GM19351 (cell line): Measurements from ENCODE around the gene ENTHD1.

Source experiments
- ATAC-seq: cut with Tn5 transposase; IDR thresholded peaks from one replicate; pipeline ENCODE4 v1.9.1; 2021; ENCODE audit warnings: mild to moderate bottlenecking, moderate library complexity; ENCODE audit not compliant: unreplicated experiment

Gene ENTHD1

GRCh38 chr22:39893526-39893925, at the start of gene ENTHD1:
TSS of gene ENTHD1 (minus strand) at chr22:39893760. CDS start at chr22:39887748, 6,012 bp downstream.
- ATAC-seq, result no peak

GRCh38 chr22:39943337-39943736, 49.8 kb upstream of the ENTHD1 start:
- no peak for ATAC-seq

GRCh38 chr22:39942439-39943230, 49.1 kb upstream of the ENTHD1 start:
- ATAC-seq, result no peak

GRCh38 chr22:39941601-39942000, 48.0 kb upstream of the ENTHD1 start:
- no peak for ATAC-seq

- ATAC-seq, result no peak
Measured at GRCh38 chr22:39940757-39941305, 47.3 kb upstream of the ENTHD1 start.

GRCh38 chr22:39939830-39940229, 46.3 kb upstream of the ENTHD1 start:
- no peak for ATAC-seq

- no peak for ATAC-seq
Measured at GRCh38 chr22:39938509-39939111, 45.0 kb upstream of the ENTHD1 start.

- no peak for ATAC-seq
Measured at GRCh38 chr22:39937906-39938305, 44.3 kb upstream of the ENTHD1 start.

- no peak for ATAC-seq
Measured at GRCh38 chr22:39936523-39937145, 43.1 kb upstream of the ENTHD1 start.

- ATAC-seq, result no peak
Measured at GRCh38 chr22:39935612-39936011, 42.1 kb upstream of the ENTHD1 start.

GRCh38 chr22:39935116-39935515, 41.6 kb upstream of the ENTHD1 start:
- no peak for ATAC-seq

- ATAC-seq, result no peak
Measured at GRCh38 chr22:39933741-39934140, 40.2 kb upstream of the ENTHD1 start.

- no peak for ATAC-seq
Measured at GRCh38 chr22:39932918-39933649, 39.5 kb upstream of the ENTHD1 start.

- ATAC-seq, result no peak
Measured at GRCh38 chr22:39932166-39932565, 38.6 kb upstream of the ENTHD1 start.

- no peak for ATAC-seq
Measured at GRCh38 chr22:39931251-39931650, 37.7 kb upstream of the ENTHD1 start.

- ATAC-seq, result no peak
Measured at GRCh38 chr22:39928536-39929520, 35.3 kb upstream of the ENTHD1 start.

GRCh38 chr22:39927544-39927943, 34.0 kb upstream of the ENTHD1 start:
- no peak for ATAC-seq

GRCh38 chr22:39926753-39927152, 33.2 kb upstream of the ENTHD1 start:
- no peak for ATAC-seq

- ATAC-seq, result no peak
Measured at GRCh38 chr22:39925909-39926679, 32.5 kb upstream of the ENTHD1 start.
